ENCODE measurements around the gene ANKRD1. TPM values are rescaled to one million over a fixed set of nuclear protein-coding genes. Genes with fewer than 3 reads are reported as not detected.

Gene ANKRD1
- total RNA-seq, 2 donors from 2014 or later = 20.0 TPM; not detected in 1

DNA sequence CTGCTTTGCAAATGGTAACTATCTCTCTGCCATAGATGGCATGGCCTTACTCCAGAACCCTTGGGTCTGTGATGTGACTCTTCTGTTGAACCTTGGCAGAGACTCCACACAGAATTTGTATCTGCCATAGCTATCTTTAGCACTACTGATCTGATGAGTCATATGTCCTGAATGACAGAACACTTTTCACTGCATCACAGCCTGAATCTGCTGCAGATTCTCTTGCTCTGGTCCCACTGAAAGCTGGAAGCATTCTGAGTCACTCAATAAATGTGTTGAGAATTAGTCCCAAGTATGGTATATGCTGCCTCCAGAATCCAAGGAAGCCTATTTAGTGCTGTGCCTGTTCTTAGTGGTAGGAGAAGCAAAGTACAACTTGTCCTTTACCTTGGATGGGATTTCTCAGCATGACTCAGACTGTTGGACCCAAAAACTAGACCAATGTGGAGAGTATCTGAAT, 39.5 kb upstream of the ANKRD1 start:
- H3K27ac ChIP-seq = no peak overlapping the region
- TF ChIP-seq POLR2AphosphoS5 (IDR thresholded peaks at IDR 0.05) (no peak), CTCF (IDR thresholded peaks at IDR 0.05) (no peak), POLR2A (IDR thresholded peaks at IDR 0.05) (no peak)
- DNase-seq (ENCODE audit: low spot score) = no peak
- no peaks in the 10 kb centered on the region for H3K9me3 ChIP-seq
- no peak overlapping the region for H3K4me3 ChIP-seq
- no peaks in the 10 kb centered on the region for H3K4me1 ChIP-seq (replicated peaks)
- intact Hi-C loops (cut with DNase I) = no loop called here
- no peaks in the 10 kb centered on the region for H3K36me3 ChIP-seq
- H3K27me3 ChIP-seq (replicated peaks; ENCODE audit: insufficient read depth) = no peaks in the 10 kb centered on the region

GRCh38 chr10:90959826-90960225, 38.9 kb upstream of the ANKRD1 start:
- no peaks in the 10 kb centered on the region for H3K4me1 ChIP-seq (replicated peaks)
- H3K36me3 ChIP-seq = no peaks in the 10 kb centered on the region
- 81% methylated on average over 1 of the region's 1 CpG for WGBS
- intact Hi-C loops (cut with DNase I) = no loop called here
- no peaks in the 10 kb centered on the region for H3K27me3 ChIP-seq (replicated peaks; ENCODE audit: insufficient read depth)
- H3K4me3 ChIP-seq = no peak overlapping the region
- no peak overlapping the region for H3K27ac ChIP-seq
- no peaks in the 10 kb centered on the region for H3K9me3 ChIP-seq
- TF ChIP-seq POLR2AphosphoS5 (IDR thresholded peaks at IDR 0.05) = no peak
- TF ChIP-seq POLR2A (IDR thresholded peaks at IDR 0.05) = no peak
- TF ChIP-seq CTCF (IDR thresholded peaks at IDR 0.05) = no peak
- no peak for DNase-seq (ENCODE audit: low spot score)

GRCh38 chr10:90958781-90959180, 37.9 kb upstream of the ANKRD1 start:
- intact Hi-C loops (cut with DNase I) = no loop called here
- Histone ChIP-seq H3K4me1 (replicated peaks) (no peaks in the 10 kb centered on the region), H3K4me3 (no peak overlapping the region), H3K27me3 (replicated peaks; ENCODE audit: insufficient read depth) (no peaks in the 10 kb centered on the region), H3K36me3 (no peaks in the 10 kb centered on the region), H3K9me3 (no peaks in the 10 kb centered on the region), H3K27ac (no peak overlapping the region)
- TF ChIP-seq CTCF (IDR thresholded peaks at IDR 0.05) (no peak), POLR2AphosphoS5 (IDR thresholded peaks at IDR 0.05) (no peak), POLR2A (IDR thresholded peaks at IDR 0.05) (no peak)
- DNase-seq (ENCODE audit: low spot score) = no peak
- WGBS = 85% methylated on average over 6 of the region's 6 CpGs

- intact Hi-C loops (cut with DNase I) = no loop called here
- Histone ChIP-seq H3K27me3 (replicated peaks; ENCODE audit: insufficient read depth) (no peaks in the 10 kb centered on the region), H3K4me3 (no peak overlapping the region), H3K27ac (no peak overlapping the region), H3K36me3 (no peaks in the 10 kb centered on the region), H3K4me1 (replicated peaks) (no peaks in the 10 kb centered on the region), H3K9me3 (no peaks in the 10 kb centered on the region)
- no peak for TF ChIP-seq POLR2A (IDR thresholded peaks at IDR 0.05)
- no peak for TF ChIP-seq CTCF (IDR thresholded peaks at IDR 0.05)
- no peak for TF ChIP-seq POLR2AphosphoS5 (IDR thresholded peaks at IDR 0.05)
- no peak for DNase-seq (ENCODE audit: low spot score)
- 86% methylated on average over 5 of the region's 5 CpGs for WGBS
Measured at GRCh38 chr10:90947030-90947960, 26.4 kb upstream of the ANKRD1 start.
